HepG2 (cell line): ENCODE data around the gene PACS1. TPM values are rescaled to one million over a fixed set of nuclear protein-coding genes. Genes with fewer than 3 reads are reported as not detected.

Experiments used
- ATAC-seq: fragments of 200-7000 bp; cut with Tn5 transposase; 3 replicates; pipeline ENCODE4 v1.9.1; 2020; ENCODE audit warnings: mild to moderate bottlenecking, moderate library complexity
- BruUV-seq: library from RNA; stranded (reverse); fragments of 400-500 nt; replicated peaks from 2 replicates; lab custom pipeline; 2021; lab: Mats Ljungman, UMichigan
- CTCF ChIA-PET: fragments of 300-600 bp; formaldehyde crosslinking; extraction: SDS; loops from one replicate; lab custom pipeline; 2021; ENCODE audit warnings: low total read pairs, inconsistent platforms, low intra/inter-chr PET ratio; lab: Yijun Ruan, JAX
- POLR2A ChIA-PET: fragments of 350-600 bp; sonication (Branson Sonifier 250); formaldehyde crosslinking; loops from one replicate; lab custom pipeline; 2020; ENCODE audit warnings: antibody characterized with exemption, inconsistent platforms; lab: Yijun Ruan, JAX
- DNase-seq: peaks from one replicate; pipeline ENCODE4 v3.0.0-alpha.2; 2015; ENCODE audit warnings: low spot score
- FAIRE-seq: peaks from 3 replicates; lab custom pipeline; 2011; peaks lifted over from hg19 to GRCh38; lab: Jason Lieb, UNC
- H2AFZ ChIP-seq: one replicate; pipeline ENCODE4 v1.6.1; 2011; ENCODE audit warnings: low read length, inconsistent platforms
- H3K27ac ChIP-seq: fragments of 300-600 bp; 3 replicates; pipeline ENCODE4 v1.8.0; 2011; ENCODE audit warnings: mixed run types, mild to moderate bottlenecking, mixed read lengths, low read length, inconsistent platforms; ENCODE audit not compliant: insufficient read depth; ENCODE audit errors: extremely low read length
- H3K27me3 ChIP-seq, 2 experiments: fragments of 200-600 bp in 1 of 2; 2 replicates in 1 of 2; 3 replicates in 1 of 2; pipeline versions ENCODE4 v1.6.0 to v1.8.0; 2011; ENCODE audit warnings: low read length in 2 of 2, mild to moderate bottlenecking in 2 of 2, moderate library complexity in 2 of 2, inconsistent platforms in 1 of 2; ENCODE audit not compliant: insufficient read depth in 2 of 2, control insufficient read depth in 1 of 2
- H3K36me3 ChIP-seq, 2 experiments: fragments of 200-600 bp in 1 of 2; replicated peaks in 1 of 2; 2 replicates in 1 of 2; 3 replicates in 1 of 2; pipeline versions ENCODE4 v1.5.1 to v1.8.0; 2011; ENCODE audit warnings: low read length in 2 of 2, inconsistent platforms in 1 of 2; ENCODE audit not compliant: insufficient read depth in 2 of 2, control insufficient read depth in 1 of 2
- H3K4me1 ChIP-seq: 2 replicates; pipeline ENCODE4 v1.5.1; 2012; ENCODE audit warnings: low read length, inconsistent platforms; ENCODE audit not compliant: insufficient read depth
- H3K4me2 ChIP-seq: 2 replicates; pipeline ENCODE4 v1.6.0; 2011; ENCODE audit warnings: low read depth, low read length, inconsistent platforms
- H3K4me3 ChIP-seq, 3 experiments: fragments of 200-600 bp in 1 of 3; sonication (generic), shearing (Covaris generic) in 1 of 3; replicated peaks in 1 of 3; 2 replicates each; pipeline ENCODE4 v1.5.1; 2011 to 2016; ENCODE audit warnings: low read length in 3 of 3, inconsistent platforms in 2 of 3, low read depth in 2 of 3, mild to moderate bottlenecking in 2 of 3, control low read depth in 1 of 3, mixed read lengths in 1 of 3; ENCODE audit not compliant: insufficient read depth in 1 of 3
- H3K79me2 ChIP-seq: one replicate; pipeline ENCODE4 v1.6.1; 2011; ENCODE audit warnings: low read length, inconsistent platforms; ENCODE audit not compliant: insufficient read depth
- H3K9ac ChIP-seq: 2 replicates; pipeline ENCODE4 v1.6.0; 2011; ENCODE audit warnings: mild to moderate bottlenecking, low read depth, low read length, inconsistent platforms; ENCODE audit not compliant: insufficient read depth
- H3K9me3 ChIP-seq: 2 replicates; pipeline ENCODE4 v1.5.1; 2012; ENCODE audit warnings: mild to moderate bottlenecking, low read length
- H4K20me1 ChIP-seq: 2 replicates; pipeline ENCODE4 v1.6.0; 2011; ENCODE audit warnings: inconsistent platforms, mild to moderate bottlenecking, low read length, moderate library complexity; ENCODE audit not compliant: insufficient read depth
- AGO1 ChIP-seq: fragments of 200-400 bp; formaldehyde crosslinking; IDR thresholded peaks from 2 replicates; pipeline ENCODE4 v1.6.1; 2017; ENCODE audit warnings: mild to moderate bottlenecking, low read depth, low read length, moderate library complexity; ENCODE audit not compliant: poor library complexity, severe bottlenecking
- GTF3A ChIP-seq: sonication (generic); formaldehyde crosslinking; conservative IDR thresholded peaks from 2 replicates; pipeline ENCODE4 v1.4.0; 2020; ENCODE audit warnings: mild to moderate bottlenecking, missing genetic modification reagents
- HOXA5 ChIP-seq: sonication (generic); formaldehyde crosslinking; IDR thresholded peaks from 2 replicates; pipeline ENCODE4 v1.4.0; 2020; ENCODE audit warnings: missing genetic modification reagents
- SYNCRIP ChIP-seq: fragments of 200-400 bp; formaldehyde crosslinking; IDR thresholded peaks from 2 replicates; pipeline ENCODE4 v1.6.1; 2018; ENCODE audit warnings: mild to moderate bottlenecking, low read depth, low read length; ENCODE audit not compliant: insufficient read depth
- ZNF367 ChIP-seq: sonication (generic); formaldehyde crosslinking; IDR thresholded peaks from 2 replicates; pipeline ENCODE4 v1.4.0; 2020; ENCODE audit warnings: missing genetic modification reagents, borderline replicate concordance
- WGBS: methylation state at CpG from one replicate; pipeline ENCODE4 v1.1.6; 2017; ENCODE audit warnings: low lambda C conversion rate; 5-methylcytosine and 5-hydroxymethylcytosine counted together
- in situ Hi-C: cut with HindIII; loops from 2 replicates; pipeline ENCODE4 v1.10.0; 2017; ENCODE audit warnings: low pct_unique_long_range_greater_than_20kb; ENCODE audit not compliant: extremely low pct_ligation_motif_present
- intact Hi-C: fragments of 100-400 bp; cut with micrococcal nuclease; formaldehyde crosslinking; loops from one replicate; pipeline ENCODE4 v1.10.0; 2022; ENCODE audit not compliant: unreplicated experiment
- polyA plus RNA-seq, 8 experiments: library from polyadenylated mRNA; depleted of rRNA in 3 of 8; stranded (reverse) in 7 of 8; unstranded in 1 of 8; fragments of >200 nt; fragmentation: Illumina TruSeq in 4 of 8; extraction: Trizol in 4 of 8; gene quantifications; 2 replicates each; pipeline versions ENCODE4 v1.2.1 to v1.2.3, GENCODE V29; 2011 to 2016; ENCODE audit warnings: low read depth in 4 of 8, missing spikeins in 1 of 8, mixed read lengths in 1 of 8; ENCODE audit not compliant: insufficient read depth in 1 of 8
- total RNA-seq, 5 experiments: library from RNA; depleted of rRNA; stranded (reverse); fragments of >200 nt; fragmentation: Illumina TruSeq; extraction: Trizol; gene quantifications; 2 replicates each; pipeline ENCODE4 v1.2.3, GENCODE V29; 2016; ENCODE audit warnings: low read depth in 1 of 5
- TF ChIP-seq, protein P1 (sequence below): sonication (generic); formaldehyde crosslinking; IDR thresholded peaks from 2 replicates; pipeline ENCODE4 v1.8.1; 2023; ENCODE audit warnings: mild to moderate bottlenecking, missing genetic modification reagents
- TF ChIP-seq, protein P2 (sequence below): sonication (generic); formaldehyde crosslinking; IDR thresholded peaks from 2 replicates; pipeline ENCODE4 v1.5.0; 2020; ENCODE audit warnings: missing genetic modification reagents
- TF ChIP-seq, protein P3 (sequence below): sonication (generic); formaldehyde crosslinking; IDR thresholded peaks from one replicate; pipeline ENCODE4 v1.5.1; 2020; ENCODE audit warnings: mild to moderate bottlenecking, missing genetic modification reagents; ENCODE audit errors: not compliant biosample characterization
- TF ChIP-seq, protein P4 (sequence below): sonication (generic); formaldehyde crosslinking; IDR thresholded peaks from 2 replicates; pipeline ENCODE4 v1.4.0; 2020; ENCODE audit warnings: mild to moderate bottlenecking, missing genetic modification reagents
- TF ChIP-seq, protein P5 (sequence below): sonication (generic); formaldehyde crosslinking; IDR thresholded peaks from 2 replicates; pipeline ENCODE4 v1.5.0; 2020; ENCODE audit warnings: missing genetic modification reagents

Gene PACS1
- total and polyA plus RNA-seq, 2 of the 13 experiments (the other 11 are each of a cell fraction or from before 2014, with no cell fraction given) = 7.6 to 8.6 TPM

DNA sequence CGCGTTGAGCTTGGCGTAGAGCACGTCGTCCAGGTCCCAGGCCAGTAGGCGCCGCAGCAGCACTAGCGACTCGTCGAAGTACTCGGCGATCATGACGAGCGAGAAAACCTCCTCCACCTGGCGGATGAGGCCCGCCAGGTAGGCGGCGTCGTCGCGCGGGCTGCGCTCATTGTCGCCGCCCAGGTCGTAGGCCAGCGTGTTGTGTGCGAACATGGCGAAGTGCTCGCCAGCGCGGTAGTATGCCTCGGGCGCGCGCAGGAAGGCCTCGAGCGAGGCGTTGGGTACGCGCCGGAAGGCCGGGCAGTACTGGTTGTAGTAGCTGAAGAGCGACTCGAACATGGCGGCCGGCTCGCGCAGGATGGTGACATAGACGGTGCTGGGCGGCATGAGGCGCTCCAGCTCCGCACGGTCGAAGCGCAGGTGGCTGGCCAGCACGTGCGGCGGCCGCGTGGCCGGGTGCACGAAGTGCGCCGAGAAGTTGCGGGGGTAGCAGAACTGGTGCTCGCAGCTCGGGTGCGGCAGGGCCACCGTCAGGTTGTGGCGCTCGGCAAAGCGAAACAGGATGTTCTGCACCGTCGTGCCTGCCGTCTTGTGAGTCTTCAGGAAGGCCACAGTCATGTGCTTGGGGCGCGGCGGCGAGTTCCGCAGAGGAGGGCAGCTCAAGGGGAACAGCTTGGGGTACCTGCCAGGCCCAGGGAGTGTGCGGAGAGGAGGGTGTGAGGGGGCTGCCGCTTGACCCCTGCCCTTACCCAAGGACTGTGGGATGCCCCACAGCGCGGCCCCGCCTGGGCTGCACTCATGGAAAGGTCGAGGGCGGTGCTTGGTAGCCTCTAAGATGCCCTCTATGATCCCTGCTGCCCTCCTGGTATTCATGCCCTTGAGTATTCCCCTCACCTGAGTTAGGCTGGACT is 26.8 kb upstream of the PACS1 start:
- BruUV-seq = no TSS peak
- POLR2A ChIA-PET = no interaction called here
- TF ChIP-seq GTF3A (no peak), ZNF367 (no peak), SYNCRIP (no peak), HOXA5 (CRISPR knock-in tag) (no peak), AGO1 (no peak)
- TF ChIP-seq, protein P1, sequence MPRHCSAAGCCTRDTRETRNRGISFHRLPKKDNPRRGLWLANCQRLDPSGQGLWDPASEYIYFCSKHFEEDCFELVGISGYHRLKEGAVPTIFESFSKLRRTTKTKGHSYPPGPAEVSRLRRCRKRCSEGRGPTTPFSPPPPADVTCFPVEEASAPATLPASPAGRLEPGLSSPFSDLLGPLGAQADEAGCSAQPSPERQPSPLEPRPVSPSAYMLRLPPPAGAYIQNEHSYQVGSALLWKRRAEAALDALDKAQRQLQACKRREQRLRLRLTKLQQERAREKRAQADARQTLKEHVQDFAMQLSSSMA (CRISPR knock-in tag) = no peak
- TF ChIP-seq, protein P2, sequence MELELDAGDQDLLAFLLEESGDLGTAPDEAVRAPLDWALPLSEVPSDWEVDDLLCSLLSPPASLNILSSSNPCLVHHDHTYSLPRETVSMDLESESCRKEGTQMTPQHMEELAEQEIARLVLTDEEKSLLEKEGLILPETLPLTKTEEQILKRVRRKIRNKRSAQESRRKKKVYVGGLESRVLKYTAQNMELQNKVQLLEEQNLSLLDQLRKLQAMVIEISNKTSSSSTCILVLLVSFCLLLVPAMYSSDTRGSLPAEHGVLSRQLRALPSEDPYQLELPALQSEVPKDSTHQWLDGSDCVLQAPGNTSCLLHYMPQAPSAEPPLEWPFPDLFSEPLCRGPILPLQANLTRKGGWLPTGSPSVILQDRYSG (CRISPR knock-in tag) = no peak
- TF ChIP-seq, protein P3, sequence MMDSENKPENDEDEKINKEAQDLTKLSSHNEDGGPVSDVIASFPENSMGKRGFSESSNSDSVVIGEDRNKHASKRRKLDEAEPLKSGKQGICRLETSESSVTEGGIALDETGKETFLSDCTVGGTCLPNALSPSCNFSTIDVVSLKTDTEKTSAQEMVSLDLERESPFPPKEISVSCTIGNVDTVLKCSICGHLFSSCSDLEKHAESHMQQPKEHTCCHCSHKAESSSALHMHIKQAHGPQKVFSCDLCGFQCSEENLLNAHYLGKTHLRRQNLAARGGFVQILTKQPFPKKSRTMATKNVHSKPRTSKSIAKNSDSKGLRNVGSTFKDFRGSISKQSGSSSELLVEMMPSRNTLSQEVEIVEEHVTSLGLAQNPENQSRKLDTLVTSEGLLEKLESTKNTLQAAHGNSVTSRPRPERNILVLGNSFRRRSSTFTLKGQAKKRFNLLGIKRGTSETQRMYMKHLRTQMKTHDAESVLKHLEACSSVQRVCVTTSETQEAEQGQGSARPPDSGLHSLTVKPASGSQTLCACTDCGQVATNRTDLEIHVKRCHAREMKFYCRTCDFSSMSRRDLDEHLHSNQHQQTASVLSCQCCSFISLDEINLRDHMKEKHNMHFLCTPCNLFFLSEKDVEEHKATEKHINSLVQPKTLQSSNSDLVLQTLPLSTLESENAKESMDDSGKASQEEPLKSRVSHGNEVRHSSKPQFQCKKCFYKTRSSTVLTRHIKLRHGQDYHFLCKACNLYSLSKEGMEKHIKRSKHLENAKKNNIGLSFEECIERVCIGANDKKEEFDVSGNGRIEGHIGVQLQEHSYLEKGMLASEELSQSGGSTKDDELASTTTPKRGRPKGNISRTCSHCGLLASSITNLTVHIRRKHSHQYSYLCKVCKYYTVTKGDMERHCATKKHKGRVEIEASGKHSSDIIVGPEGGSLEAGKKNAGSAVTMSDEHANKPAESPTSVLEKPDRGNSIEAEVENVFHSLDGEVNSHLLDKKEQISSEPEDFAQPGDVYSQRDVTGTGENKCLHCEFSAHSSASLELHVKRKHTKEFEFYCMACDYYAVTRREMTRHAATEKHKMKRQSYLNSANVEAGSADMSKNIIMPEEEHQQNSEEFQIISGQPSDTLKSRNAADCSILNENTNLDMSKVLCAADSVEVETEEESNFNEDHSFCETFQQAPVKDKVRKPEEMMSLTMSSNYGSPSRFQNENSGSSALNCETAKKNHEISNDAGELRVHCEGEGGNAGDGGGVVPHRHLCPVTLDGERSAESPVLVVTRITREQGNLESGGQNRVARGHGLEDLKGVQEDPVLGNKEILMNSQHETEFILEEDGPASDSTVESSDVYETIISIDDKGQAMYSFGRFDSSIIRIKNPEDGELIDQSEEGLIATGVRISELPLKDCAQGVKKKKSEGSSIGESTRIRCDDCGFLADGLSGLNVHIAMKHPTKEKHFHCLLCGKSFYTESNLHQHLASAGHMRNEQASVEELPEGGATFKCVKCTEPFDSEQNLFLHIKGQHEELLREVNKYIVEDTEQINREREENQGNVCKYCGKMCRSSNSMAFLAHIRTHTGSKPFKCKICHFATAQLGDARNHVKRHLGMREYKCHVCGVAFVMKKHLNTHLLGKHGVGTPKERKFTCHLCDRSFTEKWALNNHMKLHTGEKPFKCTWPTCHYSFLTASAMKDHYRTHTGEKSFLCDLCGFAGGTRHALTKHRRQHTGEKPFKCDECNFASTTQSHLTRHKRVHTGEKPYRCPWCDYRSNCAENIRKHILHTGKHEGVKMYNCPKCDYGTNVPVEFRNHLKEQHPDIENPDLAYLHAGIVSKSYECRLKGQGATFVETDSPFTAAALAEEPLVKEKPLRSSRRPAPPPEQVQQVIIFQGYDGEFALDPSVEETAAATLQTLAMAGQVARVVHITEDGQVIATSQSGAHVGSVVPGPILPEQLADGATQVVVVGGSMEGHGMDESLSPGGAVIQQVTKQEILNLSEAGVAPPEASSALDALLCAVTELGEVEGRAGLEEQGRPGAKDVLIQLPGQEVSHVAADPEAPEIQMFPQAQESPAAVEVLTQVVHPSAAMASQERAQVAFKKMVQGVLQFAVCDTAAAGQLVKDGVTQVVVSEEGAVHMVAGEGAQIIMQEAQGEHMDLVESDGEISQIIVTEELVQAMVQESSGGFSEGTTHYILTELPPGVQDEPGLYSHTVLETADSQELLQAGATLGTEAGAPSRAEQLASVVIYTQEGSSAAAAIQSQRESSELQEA = no peak
- TF ChIP-seq, protein P4, sequence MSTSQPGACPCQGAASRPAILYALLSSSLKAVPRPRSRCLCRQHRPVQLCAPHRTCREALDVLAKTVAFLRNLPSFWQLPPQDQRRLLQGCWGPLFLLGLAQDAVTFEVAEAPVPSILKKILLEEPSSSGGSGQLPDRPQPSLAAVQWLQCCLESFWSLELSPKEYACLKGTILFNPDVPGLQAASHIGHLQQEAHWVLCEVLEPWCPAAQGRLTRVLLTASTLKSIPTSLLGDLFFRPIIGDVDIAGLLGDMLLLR (CRISPR knock-in tag) = no peak
- TF ChIP-seq, protein P5, sequence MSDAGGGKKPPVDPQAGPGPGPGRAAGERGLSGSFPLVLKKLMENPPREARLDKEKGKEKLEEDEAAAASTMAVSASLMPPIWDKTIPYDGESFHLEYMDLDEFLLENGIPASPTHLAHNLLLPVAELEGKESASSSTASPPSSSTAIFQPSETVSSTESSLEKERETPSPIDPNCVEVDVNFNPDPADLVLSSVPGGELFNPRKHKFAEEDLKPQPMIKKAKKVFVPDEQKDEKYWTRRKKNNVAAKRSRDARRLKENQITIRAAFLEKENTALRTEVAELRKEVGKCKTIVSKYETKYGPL (CRISPR knock-in tag) = no peak

More for the DNA sequence above, 26.8 kb upstream of the PACS1 start:
- ATAC-seq (no peak), FAIRE-seq (no peak), DNase-seq (no peak)
- no peak overlapping the region for H3K27ac ChIP-seq
- intact Hi-C loops (no loop called here), in situ Hi-C loops (no loop called here)
- H3K4me2 ChIP-seq = no peak overlapping the region
- WGBS = 89% methylated on average over 83 of the region's 88 CpGs
- no peaks in the 10 kb centered on the region for H3K79me2 ChIP-seq
- no peak overlapping the region for H3K4me3 ChIP-seq
- H3K4me1 ChIP-seq = peaks cover 30% of the 10 kb centered on the region
- H3K9ac ChIP-seq = no peak overlapping the region
- no peaks in the 10 kb centered on the region for H3K36me3 ChIP-seq
- no peaks in the 10 kb centered on the region for H3K9me3 ChIP-seq
- H2AFZ ChIP-seq = no peak overlapping the region
- peaks cover 6 to 37% of the 10 kb centered on the region in 2 experiments; a peak in 4 of 5 replicates for H3K27me3 ChIP-seq
- H4K20me1 ChIP-seq = no peaks in the 10 kb centered on the region
- CTCF ChIA-PET = no interaction called here
